ENCODE results near the gene CDH9.

- TF ChIP-seq GATA2 (IDR thresholded peaks at IDR 0.05; ENCODE audit: low read depth, low read length) (no peak), GATA3 (IDR thresholded peaks at IDR 0.05; ENCODE audit: low read depth, low read length) (no peak)
Measured at GRCh38 chr5:26869781-26870180, 168.6 kb downstream of the CDH9 start.
